Suppressor macrophage (primary cell): ENCODE data around the gene APOBEC3F.
A peak's percentile ranks its signal among the peaks of the same experiment; 100 is the strongest.

Source experiments
- DNase-seq, 4 experiments: peaks; one replicate each; pipeline ENCODE4 v3.0.0-alpha.2; 2020 to 2022

The APOBEC3F gene

GRCh38 chr22:39094717-39095389 lies 54.2 kb downstream of the APOBEC3F start:
- no peak for DNase-seq

GRCh38 chr22:39095971-39096370 lies 55.3 kb downstream of the APOBEC3F start:
- DNase-seq, result no peak

DNA sequence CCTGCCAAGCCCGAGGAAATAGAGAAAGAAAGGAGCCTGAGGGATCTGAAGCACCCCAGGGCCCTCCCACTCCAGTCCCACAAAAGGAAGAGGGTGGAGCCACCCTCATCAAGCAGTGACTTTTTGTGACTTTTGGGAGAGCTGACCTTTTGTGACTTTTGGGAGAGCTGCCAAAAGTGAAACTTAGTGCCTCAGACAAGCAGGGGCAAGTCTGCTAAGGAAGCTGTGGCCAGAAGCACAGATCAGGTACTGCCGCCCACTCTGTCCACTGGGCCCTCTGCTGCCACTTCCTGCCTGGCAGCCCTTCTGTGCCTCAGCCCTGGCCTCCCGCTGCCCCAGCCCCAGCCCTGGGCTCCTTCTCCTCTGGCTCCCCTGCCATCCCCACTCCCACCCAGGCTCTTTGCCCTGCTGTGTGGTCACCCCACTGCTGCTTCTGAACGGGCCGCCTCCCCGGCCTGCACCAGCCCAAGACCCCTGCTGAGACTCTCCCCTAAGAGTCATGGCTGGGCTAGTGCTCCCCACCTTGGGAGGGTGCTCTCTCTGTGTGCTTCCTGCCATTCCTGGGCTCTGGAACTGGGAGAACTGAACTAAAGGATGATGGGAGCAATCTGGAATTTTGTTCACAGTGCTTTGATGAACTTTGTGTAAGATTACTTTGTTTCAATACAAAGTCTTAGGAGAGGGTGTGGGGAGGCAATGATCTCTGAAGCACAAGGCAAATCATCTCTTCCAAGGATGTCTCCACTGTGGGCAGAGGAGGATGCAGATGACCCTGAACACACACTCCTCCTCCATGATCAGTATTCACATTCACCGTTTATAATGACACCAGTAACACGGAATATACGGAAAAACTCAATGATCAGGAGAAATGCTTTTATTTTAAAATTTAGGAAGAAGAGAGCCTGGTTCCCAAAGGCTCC lies 56.7 kb downstream of the APOBEC3F start, which contains the start of gene APOBEC3H:
Gene APOBEC3H (plus strand): TSS at position 147 of the 923 bp plus-strand sequence. CDS start 3,035 bp downstream, outside the sequence.
- DNase-seq, result peak; percentile 54 to 79 (median 67)

DNA sequence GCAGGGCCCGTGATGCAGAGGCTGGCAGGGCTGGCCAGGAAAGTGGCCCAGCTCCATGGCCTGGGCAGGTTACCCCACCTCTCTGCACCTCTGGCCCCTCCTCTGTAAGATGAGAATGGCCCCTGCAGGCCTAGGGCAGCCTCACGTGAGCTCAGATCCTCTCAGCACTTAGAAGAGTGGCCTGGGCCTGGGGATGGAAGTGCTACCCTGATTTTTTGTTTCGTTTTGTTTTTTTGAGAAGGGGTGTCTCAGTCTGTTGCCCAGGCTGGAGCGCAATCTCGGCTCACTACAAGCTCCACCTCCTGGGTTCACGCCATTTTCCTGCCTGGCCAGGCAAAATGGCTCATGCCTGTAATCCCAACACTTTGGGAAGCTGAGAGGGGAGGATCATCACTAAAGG lies 57.4 kb downstream of the APOBEC3F start:
- no peak for DNase-seq

- DNase-seq, result no peak
These were observed 57.9 kb downstream of the APOBEC3F start for GRCh38 chr22:39098576-39098975.

DNA sequence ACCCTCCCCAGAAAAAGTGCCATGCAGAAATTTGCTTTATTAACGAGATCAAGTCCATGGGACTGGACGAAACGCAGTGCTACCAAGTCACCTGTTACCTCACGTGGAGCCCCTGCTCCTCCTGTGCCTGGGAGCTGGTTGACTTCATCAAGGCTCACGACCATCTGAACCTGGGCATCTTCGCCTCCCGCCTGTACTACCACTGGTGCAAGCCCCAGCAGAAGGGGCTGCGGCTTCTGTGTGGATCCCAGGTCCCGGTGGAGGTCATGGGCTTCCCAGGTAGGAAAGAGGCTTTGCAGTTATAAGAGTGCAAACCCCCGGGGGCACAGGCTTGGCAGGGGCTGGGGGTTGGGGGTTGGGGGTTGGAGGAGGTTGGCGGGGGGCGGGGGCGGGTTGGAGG lies 60.6 kb downstream of the APOBEC3F start:
- DNase-seq, result no peak

DNA sequence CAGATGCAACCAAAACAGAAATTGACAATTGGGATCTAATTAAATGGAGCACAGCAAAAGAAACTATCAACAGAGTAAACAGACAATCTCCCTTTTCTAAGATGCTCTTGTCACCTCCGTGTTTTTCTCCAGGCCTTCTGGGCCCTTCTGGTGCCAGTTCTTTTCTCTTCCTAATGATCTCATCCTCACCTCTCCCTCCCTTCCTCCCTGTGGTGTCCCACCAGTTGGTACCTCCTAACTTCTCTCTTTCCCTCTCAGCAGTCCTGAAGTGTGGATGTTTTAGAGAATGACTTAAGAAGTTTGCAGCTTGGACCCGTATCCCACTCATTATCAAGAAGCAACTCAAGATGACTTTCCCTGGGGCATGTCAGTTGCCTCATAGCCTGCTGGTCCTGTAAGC lies 62.8 kb downstream of the APOBEC3F start:
- DNase-seq, result no peak
